CD4-positive, alpha-beta memory T cell (primary cell): Measurements from ENCODE around the gene DOC2B. TPM values are rescaled to one million over a fixed set of nuclear protein-coding genes. Genes with fewer than 3 reads are reported as not detected.
"Not testable (repeated sequence)": the region's sequence is repeated elsewhere in the genome, so short reads cannot be mapped to it uniquely, and the experiment has no call there.

Experiments used
- CTCF ChIA-PET: fragments of 350-600 bp; sonication (Branson Sonifier 250); formaldehyde crosslinking; loops from one replicate; lab custom pipeline; 2021; ENCODE audit warnings: inconsistent platforms; ENCODE audit not compliant: partially characterized antibody; lab: Charles Lee
- POLR2A ChIA-PET: fragments of 350-600 bp; sonication (Branson Sonifier 250); formaldehyde crosslinking; loops from one replicate; lab custom pipeline; 2021; ENCODE audit not compliant: partially characterized antibody; lab: Charles Lee
- DNase-seq, 5 donors: peaks; one replicate each; pipeline versions ENCODE4 v3.0.0 to v3.0.0-alpha.2; 2020 to 2022; ENCODE audit warnings: mixed read lengths in 1 of 5
- H3K27ac ChIP-seq: one replicate; pipeline ENCODE4 v1.7.0; 2013; ENCODE audit warnings: low read depth, low read length
- H3K27me3 ChIP-seq: 2 replicates; pipeline ENCODE4 v1.7.0; 2013; ENCODE audit warnings: mild to moderate bottlenecking, low read length, moderate library complexity; ENCODE audit not compliant: insufficient read depth
- H3K36me3 ChIP-seq: 2 replicates; pipeline ENCODE4 v1.7.0; 2013; ENCODE audit warnings: mild to moderate bottlenecking, low read length, moderate library complexity; ENCODE audit not compliant: insufficient read depth
- H3K4me1 ChIP-seq: 2 replicates; pipeline ENCODE4 v1.7.0; 2013; ENCODE audit warnings: mild to moderate bottlenecking, low read length, moderate library complexity; ENCODE audit not compliant: insufficient read depth
- H3K4me3 ChIP-seq, 2 donors: one replicate each; pipeline ENCODE4 v1.7.0; 2013; ENCODE audit warnings: low read length in 2 of 2, mild to moderate bottlenecking in 1 of 2
- H3K9me3 ChIP-seq, 2 donors: one replicate each; pipeline ENCODE4 v1.7.0; 2013; ENCODE audit warnings: low read length in 2 of 2, control low read depth in 1 of 2; ENCODE audit not compliant: control insufficient read depth in 1 of 2
- H3K27ac Mint-ChIP-seq, 7 donors: one replicate each; pipeline ENCODE4 v1.8.0; 2020 to 2021; ENCODE audit warnings: mixed read lengths in 7 of 7, mild to moderate bottlenecking in 6 of 7, inconsistent platforms in 3 of 7, moderate library complexity in 3 of 7
- H3K27me3 Mint-ChIP-seq, 2 donors: one replicate each; pipeline ENCODE4 v1.8.0; 2020 to 2021; ENCODE audit warnings: mixed read lengths in 2 of 2
- H3K36me3 Mint-ChIP-seq, 2 donors: one replicate each; pipeline ENCODE4 v1.8.0; 2020 to 2021; ENCODE audit warnings: mixed read lengths in 2 of 2, inconsistent platforms in 1 of 2, mild to moderate bottlenecking in 1 of 2
- H3K4me1 Mint-ChIP-seq, 4 donors: one replicate each; pipeline ENCODE4 v1.8.0; 2020 to 2021; ENCODE audit warnings: mixed read lengths in 4 of 4, mild to moderate bottlenecking in 1 of 4
- H3K4me3 Mint-ChIP-seq, 8 donors: one replicate each; pipeline ENCODE4 v1.8.0; 2020 to 2021; ENCODE audit warnings: mixed read lengths in 8 of 8, mild to moderate bottlenecking in 7 of 8, moderate library complexity in 6 of 8, inconsistent platforms in 3 of 8
- H3K9me3 Mint-ChIP-seq, 8 donors: one replicate each; pipeline ENCODE4 v1.8.0; 2020 to 2021; ENCODE audit warnings: mixed read lengths in 8 of 8, mild to moderate bottlenecking in 5 of 8, inconsistent platforms in 3 of 8, moderate library complexity in 1 of 8
- intact Hi-C: fragments of 100-400 bp; cut with micrococcal nuclease; formaldehyde crosslinking; loops from one replicate; pipeline ENCODE4 v1.15.1; 2023
- polyA plus RNA-seq, 2 donors: library from polyadenylated mRNA; unstranded; fragments of 300-500 nt; fragmentation: Illumina TruSeq; gene quantifications; one replicate each; pipeline ENCODE4 v1.2.3, GENCODE V29; 2021
- total RNA-seq, 2 experiments: library from RNA; stranded (reverse); gene quantifications; one replicate each; pipeline ENCODE4 v1.2.3, GENCODE V29; 2021

Gene DOC2B
- total and polyA plus RNA-seq, 4 experiments from 2014 or later = 0.06 TPM; not detected in 3

DNA sequence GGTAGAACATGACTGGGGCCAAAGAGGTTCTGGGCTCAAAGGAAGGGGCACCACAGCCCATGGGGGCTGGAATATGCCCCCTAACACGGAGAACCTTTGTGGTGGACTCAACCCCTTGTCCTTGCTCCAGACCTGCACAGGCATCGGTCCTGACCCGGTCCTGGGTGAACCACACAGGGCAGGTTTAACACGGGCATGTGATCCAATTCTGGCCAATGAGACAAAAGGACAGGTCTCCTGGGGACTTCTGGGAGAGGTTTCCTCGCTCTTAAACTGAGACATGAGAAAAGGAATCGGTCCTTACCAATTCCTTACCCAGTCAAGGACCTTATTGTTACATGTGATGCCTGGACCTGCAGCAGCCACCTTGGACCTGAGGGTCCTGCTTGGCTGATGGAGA lies 3.7 kb downstream of the DOC2B start:
- H3K27me3 ChIP-seq = peaks cover 9% of the 10 kb centered on the region
- no peak overlapping the region for H3K27ac ChIP-seq
- intact Hi-C loops = no loop called here
- H3K4me1 ChIP-seq = no peaks in the 10 kb centered on the region
- no peaks in the 10 kb centered on the region for H3K36me3 Mint-ChIP-seq
- no peak overlapping the region for H3K27ac Mint-ChIP-seq
- H3K4me3 Mint-ChIP-seq = no peak overlapping the region
- peaks cover 0 to 4% (median 0%) of the 10 kb centered on the region in 8 donors for H3K9me3 Mint-ChIP-seq
- H3K27me3 Mint-ChIP-seq = peaks cover 9 to 35% of the 10 kb centered on the region in 2 donors
- peaks cover 0 to 7% (median 6%) of the 10 kb centered on the region in 4 donors for H3K4me1 Mint-ChIP-seq
- no peaks in the 10 kb centered on the region for H3K9me3 ChIP-seq
- CTCF ChIA-PET = no interaction called here
- no peak overlapping the region for H3K4me3 ChIP-seq
- POLR2A ChIA-PET = no interaction called here
- H3K36me3 ChIP-seq = no peaks in the 10 kb centered on the region
- DNase-seq = no peak

DNA sequence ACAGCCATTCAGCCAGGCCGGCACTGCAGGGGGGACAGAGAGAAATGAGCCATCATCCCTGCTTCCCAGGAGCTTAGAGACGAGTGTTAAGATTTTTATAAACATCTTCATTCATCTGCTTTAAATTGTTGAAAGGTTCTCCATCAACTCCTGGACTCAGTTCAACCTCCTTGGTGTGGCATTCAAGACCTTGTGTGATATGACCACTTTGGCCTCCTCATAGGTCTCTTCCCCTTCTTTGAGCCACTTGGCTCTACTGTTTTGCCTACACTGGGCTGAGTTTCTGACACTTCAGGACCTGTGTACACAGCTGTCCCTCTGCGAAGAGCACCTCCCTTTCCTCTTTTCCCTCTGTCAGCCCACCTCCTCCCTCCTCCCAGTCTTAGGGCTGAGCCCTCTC lies 4.3 kb downstream of the DOC2B start:
- intact Hi-C loops = no loop called here
- ChIA-PET CTCF (interaction anchor here (0.7 to 1.6 kb wide), 2 partner anchors 10 to 14 kb away, joined by 3 to 5 read pairs; no protein-coding TSS in a partner anchor), POLR2A (no interaction called here)
- Histone ChIP-seq H3K27ac (no peak overlapping the region), H3K27me3 (peaks cover 6% of the 10 kb centered on the region), H3K9me3 (no peaks in the 10 kb centered on the region), H3K4me1 (no peaks in the 10 kb centered on the region), H3K36me3 (no peaks in the 10 kb centered on the region), H3K4me3 (no peak overlapping the region)
- H3K27ac Mint-ChIP-seq = no peak overlapping the region
- DNase-seq = no peak
- no peaks in the 10 kb centered on the region for H3K36me3 Mint-ChIP-seq
- peaks cover 0 to 4% (median 0%) of the 10 kb centered on the region in 8 donors for H3K9me3 Mint-ChIP-seq
- peaks cover 8 to 31% of the 10 kb centered on the region in 2 donors for H3K27me3 Mint-ChIP-seq
- peak overlapping the region in 1 of 8 donors; percentile 37 for H3K4me3 Mint-ChIP-seq
- H3K4me1 Mint-ChIP-seq = peaks cover 0 to 5% (median 4%) of the 10 kb centered on the region in 4 donors

DNA sequence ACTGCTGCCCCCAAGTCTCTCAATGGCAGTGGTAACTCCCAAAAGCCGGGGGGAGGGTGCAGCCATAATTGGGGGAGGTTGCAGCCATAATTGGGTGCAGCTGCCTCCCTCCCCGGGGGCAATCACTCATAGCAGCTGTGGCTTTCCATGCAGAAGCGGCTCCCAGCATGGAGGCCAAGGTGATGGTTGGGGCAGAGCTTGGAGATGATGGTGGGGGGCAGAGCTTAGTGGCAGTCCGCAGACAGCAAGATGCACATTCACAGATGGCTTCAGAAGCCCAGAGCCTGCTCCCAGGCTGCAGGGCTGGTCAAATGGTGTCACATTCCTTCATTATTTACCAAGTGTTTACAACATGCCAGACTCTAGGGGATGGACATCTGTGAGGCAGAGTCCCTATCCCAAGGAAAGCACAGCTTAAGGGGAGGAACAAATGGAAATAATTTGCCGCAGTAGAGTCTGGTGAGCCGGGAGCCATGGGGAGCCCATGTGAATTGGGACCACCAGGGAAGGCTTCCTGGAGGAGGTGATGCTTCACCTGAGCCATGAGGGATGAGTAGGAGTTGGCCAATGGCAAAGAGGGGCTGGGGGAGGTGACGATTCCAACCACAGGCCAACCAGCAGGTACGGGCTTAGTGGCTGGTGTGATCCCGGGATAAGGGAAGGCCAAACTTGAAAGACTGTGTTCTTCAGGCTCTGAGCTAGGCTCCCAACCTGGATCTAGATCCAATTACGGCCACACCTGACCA lies 8.1 kb downstream of the DOC2B start:
- no peaks in the 10 kb centered on the region for H3K9me3 Mint-ChIP-seq
- H3K4me1 Mint-ChIP-seq = no peaks in the 10 kb centered on the region

DNA sequence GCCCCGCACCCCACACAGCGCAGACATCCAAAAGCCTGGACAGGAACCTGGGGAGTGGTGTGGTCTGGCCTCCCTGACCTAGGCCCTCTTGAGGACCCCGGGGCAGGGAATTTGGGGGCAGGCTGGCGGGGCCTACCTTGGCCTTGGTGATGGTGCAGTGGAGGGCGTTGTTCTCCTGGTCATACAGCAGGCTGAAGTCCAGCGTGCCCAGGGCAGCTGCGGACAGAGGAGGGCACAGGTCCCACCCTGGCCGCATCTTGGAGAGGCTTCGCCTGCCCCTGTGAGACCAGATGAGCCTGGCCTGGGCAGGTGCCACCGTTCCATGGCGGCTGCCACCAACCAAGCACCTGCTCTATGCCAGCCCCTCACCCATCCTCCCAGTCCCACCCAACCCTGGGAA lies 9.0 kb downstream of the DOC2B start:
- Mint-ChIP-seq H3K4me1 (no peaks in the 10 kb centered on the region), H3K9me3 (no peaks in the 10 kb centered on the region), H3K36me3 (no peaks in the 10 kb centered on the region), H3K27ac (no peak overlapping the region), H3K4me3 (no peak overlapping the region), H3K27me3 (peaks cover 0 to 15% of the 10 kb centered on the region in 2 donors)
- ChIA-PET POLR2A (no interaction called here), CTCF (no interaction called here)
- H3K27ac ChIP-seq = no peak overlapping the region
- intact Hi-C loops = no loop called here
- H3K9me3 ChIP-seq = no peaks in the 10 kb centered on the region
- H3K4me3 ChIP-seq = no peak overlapping the region
- no peak for DNase-seq
- no peaks in the 10 kb centered on the region for H3K36me3 ChIP-seq
- no peaks in the 10 kb centered on the region for H3K4me1 ChIP-seq
- no peaks in the 10 kb centered on the region for H3K27me3 ChIP-seq

More for the DNA sequence above, 8.1 kb downstream of the DOC2B start:
- Histone ChIP-seq H3K4me3 (no peak overlapping the region), H3K4me1 (no peaks in the 10 kb centered on the region), H3K27ac (no peak overlapping the region), H3K9me3 (no peaks in the 10 kb centered on the region), H3K27me3 (no peaks in the 10 kb centered on the region), H3K36me3 (no peaks in the 10 kb centered on the region)
- no peak overlapping the region for H3K4me3 Mint-ChIP-seq
- H3K36me3 Mint-ChIP-seq = no peaks in the 10 kb centered on the region
- H3K27me3 Mint-ChIP-seq = peaks cover 1 to 24% of the 10 kb centered on the region in 2 donors
- H3K27ac Mint-ChIP-seq = no peak overlapping the region
- intact Hi-C loops = no loop called here
- no peak for DNase-seq
- ChIA-PET CTCF (no interaction called here), POLR2A (no interaction called here)

GRCh38 chr17:171871-172270 lies 9.6 kb downstream of the DOC2B start:
- ChIA-PET POLR2A (no interaction called here), CTCF (no interaction called here)
- Histone ChIP-seq H3K9me3 (no peaks in the 10 kb centered on the region), H3K36me3 (no peaks in the 10 kb centered on the region), H3K27me3 (no peaks in the 10 kb centered on the region), H3K4me1 (no peaks in the 10 kb centered on the region), H3K27ac (no peak overlapping the region), H3K4me3 (no peak overlapping the region)
- Mint-ChIP-seq H3K36me3 (no peaks in the 10 kb centered on the region), H3K27ac (no peak overlapping the region), H3K9me3 (no peaks in the 10 kb centered on the region), H3K27me3 (peaks cover 0 to 11% of the 10 kb centered on the region in 2 donors), H3K4me1 (no peaks in the 10 kb centered on the region), H3K4me3 (no peak overlapping the region)
- intact Hi-C loops = no loop called here
- DNase-seq = no peak

GRCh38 chr17:170130-170670 lies 11.2 kb downstream of the DOC2B start:
- POLR2A ChIA-PET = no interaction called here
- H3K27me3 ChIP-seq = no peaks in the 10 kb centered on the region
- no peak overlapping the region for H3K27ac ChIP-seq
- no peaks in the 10 kb centered on the region for H3K9me3 Mint-ChIP-seq
- CTCF ChIA-PET = no interaction called here
- DNase-seq = no peak
- no peak overlapping the region for H3K27ac Mint-ChIP-seq
- no peaks in the 10 kb centered on the region for H3K4me1 Mint-ChIP-seq
- no peaks in the 10 kb centered on the region for H3K9me3 ChIP-seq
- intact Hi-C loops = no loop called here
- H3K36me3 Mint-ChIP-seq = no peaks in the 10 kb centered on the region
- no peak overlapping the region for H3K4me3 Mint-ChIP-seq
- H3K4me3 ChIP-seq = no peak overlapping the region
- no peaks in the 10 kb centered on the region for H3K36me3 ChIP-seq
- peaks cover 0 to 14% of the 10 kb centered on the region in 2 donors for H3K27me3 Mint-ChIP-seq
- no peaks in the 10 kb centered on the region for H3K4me1 ChIP-seq

- H3K4me1 Mint-ChIP-seq, POLR2A ChIA-PET, H3K27ac Mint-ChIP-seq, DNase-seq, H3K27me3 ChIP-seq, H3K36me3 ChIP-seq, H3K36me3 Mint-ChIP-seq, H3K4me3 ChIP-seq, H3K27ac ChIP-seq, H3K4me1 ChIP-seq, H3K9me3 Mint-ChIP-seq, H3K4me3 Mint-ChIP-seq, H3K9me3 ChIP-seq, intact Hi-C loops, CTCF ChIA-PET: not testable (repeated sequence)
- H3K27me3 Mint-ChIP-seq = peaks cover 0 to 14% of the 10 kb centered on the region in 2 donors
Measured at GRCh38 chr17:168614-169013, 12.8 kb downstream of the DOC2B start.
